ENCODE data around the gene GABBR1. TPM values are rescaled to one million over a fixed set of nuclear protein-coding genes. Genes with fewer than 3 reads are reported as not detected.

The GABBR1 gene
- total RNA-seq, 4 donors from 2014 or later, result 11.5 to 40.4 (median 30.5) TPM

GRCh38 chr6:29528300-29528931 is 104.6 kb downstream of the GABBR1 start:
- TF ChIP-seq POLR2AphosphoS5 (IDR thresholded peaks at IDR 0.05) (no peak), CTCF (IDR thresholded peaks at IDR 0.05) (no peak), EP300 (IDR thresholded peaks at IDR 0.05; ENCODE audit: low read depth) (no peak), POLR2A (IDR thresholded peaks at IDR 0.05) (no peak)
- in situ Hi-C loops (cut with MboI; ENCODE audit: low pct_ligation_motif_present in 1 of 4, low pct_unique_long_range_greater_than_20kb in 1 of 4, low sequenced_read_pairs in 3 of 4), result no loop called here
- no peak overlapping the region for H3K27ac ChIP-seq
- no peaks in the 10 kb centered on the region for H3K4me1 ChIP-seq
- WGBS, 2 donors (ENCODE audit: low coverage in 1 of 2), result 60 to 63% methylated on average over 1 to 5 of the region's 5 CpGs
- H3K4me3 ChIP-seq, result no peak overlapping the region
- H3K9me3 ChIP-seq, result no peaks in the 10 kb centered on the region
- DNase-seq, result no peak
- H3K36me3 ChIP-seq, result no peaks in the 10 kb centered on the region
- no peaks in the 10 kb centered on the region for H3K27me3 ChIP-seq
- intact Hi-C loops (cut with DNase I; ENCODE audit: low total_unique reads), result no loop called here

GRCh38 chr6:29527564-29527963 is 105.4 kb downstream of the GABBR1 start:
- Histone ChIP-seq H3K27me3 (no peaks in the 10 kb centered on the region), H3K36me3 (no peaks in the 10 kb centered on the region), H3K4me3 (no peak overlapping the region), H3K4me1 (no peaks in the 10 kb centered on the region), H3K27ac (no peak overlapping the region), H3K9me3 (no peaks in the 10 kb centered on the region)
- intact Hi-C loops (cut with DNase I; ENCODE audit: low total_unique reads) (no loop called here), in situ Hi-C loops (cut with MboI; ENCODE audit: low pct_ligation_motif_present in 1 of 4, low pct_unique_long_range_greater_than_20kb in 1 of 4, low sequenced_read_pairs in 3 of 4) (no loop called here)
- 81% methylated on average over 2 of the region's 2 CpGs; no CpG with 5 or more reads in 1 of the 2 donors for WGBS, 2 donors (ENCODE audit: low coverage in 1 of 2)
- no peak for DNase-seq
- TF ChIP-seq POLR2A (IDR thresholded peaks at IDR 0.05), result no peak
- TF ChIP-seq CTCF (IDR thresholded peaks at IDR 0.05), result no peak
- TF ChIP-seq EP300 (IDR thresholded peaks at IDR 0.05; ENCODE audit: low read depth), result no peak
- TF ChIP-seq POLR2AphosphoS5 (IDR thresholded peaks at IDR 0.05), result no peak

GRCh38 chr6:29527126-29527525 is 105.9 kb downstream of the GABBR1 start:
- no peak for DNase-seq
- WGBS, 2 donors (ENCODE audit: low coverage in 1 of 2), result 78 to 82% methylated on average over 1 of the region's 1 CpG
- Histone ChIP-seq H3K36me3 (no peaks in the 10 kb centered on the region), H3K27me3 (no peaks in the 10 kb centered on the region), H3K4me1 (no peaks in the 10 kb centered on the region), H3K4me3 (no peak overlapping the region), H3K27ac (no peak overlapping the region), H3K9me3 (no peaks in the 10 kb centered on the region)
- in situ Hi-C loops (cut with MboI; ENCODE audit: low pct_ligation_motif_present in 1 of 4, low pct_unique_long_range_greater_than_20kb in 1 of 4, low sequenced_read_pairs in 3 of 4), result no loop called here
- intact Hi-C loops (cut with DNase I; ENCODE audit: low total_unique reads), result no loop called here
- no peak for TF ChIP-seq CTCF (IDR thresholded peaks at IDR 0.05)
- no peak for TF ChIP-seq POLR2AphosphoS5 (IDR thresholded peaks at IDR 0.05)
- TF ChIP-seq EP300 (IDR thresholded peaks at IDR 0.05; ENCODE audit: low read depth), result no peak
- TF ChIP-seq POLR2A (IDR thresholded peaks at IDR 0.05), result no peak

GRCh38 chr6:29525311-29525639 is 107.7 kb downstream of the GABBR1 start:
- no peak for DNase-seq
- no peak for TF ChIP-seq POLR2A (IDR thresholded peaks at IDR 0.05)
- TF ChIP-seq POLR2AphosphoS5 (IDR thresholded peaks at IDR 0.05), result no peak
- no peak for TF ChIP-seq EP300 (IDR thresholded peaks at IDR 0.05; ENCODE audit: low read depth)
- TF ChIP-seq CTCF (IDR thresholded peaks at IDR 0.05), result no peak

More at GRCh38 chr6:29525311-29525639, 107.7 kb downstream of the GABBR1 start:
- WGBS, 2 donors (ENCODE audit: low coverage in 1 of 2), result 0 to 31% methylated on average over 1 of the region's 1 CpG
- Histone ChIP-seq H3K4me3 (no peak overlapping the region), H3K9me3 (no peaks in the 10 kb centered on the region), H3K27me3 (no peaks in the 10 kb centered on the region), H3K36me3 (no peaks in the 10 kb centered on the region), H3K4me1 (no peaks in the 10 kb centered on the region), H3K27ac (no peak overlapping the region)
- in situ Hi-C loops (cut with MboI; ENCODE audit: low pct_ligation_motif_present in 1 of 4, low pct_unique_long_range_greater_than_20kb in 1 of 4, low sequenced_read_pairs in 3 of 4), result no loop called here
- intact Hi-C loops (cut with DNase I; ENCODE audit: low total_unique reads), result no loop called here
